HepG2 (cell line): ENCODE data around the gene MSL2. TPM values are rescaled to one million over a fixed set of nuclear protein-coding genes. Genes with fewer than 3 reads are reported as not detected.
A peak's percentile ranks its signal among the peaks of the same experiment; 100 is the strongest.

Source experiments
- AHDC1 ChIP-seq: sonication (generic); formaldehyde crosslinking; IDR thresholded peaks from 2 replicates; pipeline ENCODE4 v1.5.1; 2020; ENCODE audit warnings: mild to moderate bottlenecking, missing genetic modification reagents, borderline replicate concordance
- ARID3A ChIP-seq: IDR thresholded peaks from 2 replicates; pipeline ENCODE4 v1.6.1; 2012; ENCODE audit warnings: low read depth, low read length, improper control_type of control experiment
- CTCF ChIP-seq: sonication (generic); formaldehyde crosslinking; IDR thresholded peaks from 2 replicates; pipeline ENCODE4 v1.5.0; 2020; ENCODE audit warnings: mild to moderate bottlenecking, missing genetic modification reagents, moderate library complexity
- DPF2 ChIP-seq: sonication (generic); formaldehyde crosslinking; IDR thresholded peaks from 2 replicates; pipeline ENCODE4 v1.4.0; 2020; ENCODE audit warnings: mild to moderate bottlenecking, low read depth, missing genetic modification reagents, borderline replicate concordance
- FOXA3 ChIP-seq: IDR thresholded peaks from 2 replicates; pipeline ENCODE4 v1.6.1; 2016; ENCODE audit warnings: missing genetic modification reagents, missing compliant biosample characterization
- FOXO1 ChIP-seq: sonication (generic); formaldehyde crosslinking; IDR thresholded peaks from 2 replicates; pipeline ENCODE4 v1.4.0; 2020; ENCODE audit warnings: missing genetic modification reagents
- MAX ChIP-seq: IDR thresholded peaks from 2 replicates; pipeline ENCODE4 v1.6.1; 2012; ENCODE audit warnings: inconsistent platforms
- NCOA5 ChIP-seq: sonication (generic); formaldehyde crosslinking; IDR thresholded peaks from 2 replicates; pipeline ENCODE4 v1.4.0; 2020; ENCODE audit warnings: missing genetic modification reagents
- PATZ1 ChIP-seq: sonication (generic); formaldehyde crosslinking; IDR thresholded peaks from 2 replicates; pipeline ENCODE4 v1.4.0; 2020; ENCODE audit warnings: missing genetic modification reagents
- SALL1 ChIP-seq: sonication (generic); formaldehyde crosslinking; IDR thresholded peaks from 2 replicates; pipeline ENCODE4 v1.8.0; 2022; ENCODE audit warnings: mild to moderate bottlenecking, missing genetic modification reagents
- ZNF362 ChIP-seq: sonication (generic); formaldehyde crosslinking; IDR thresholded peaks from 2 replicates; pipeline ENCODE4 v1.4.0; 2020; ENCODE audit warnings: missing genetic modification reagents, mild to moderate bottlenecking, borderline replicate concordance
- ZNF883 ChIP-seq: sonication (generic); formaldehyde crosslinking; IDR thresholded peaks from 2 replicates; pipeline ENCODE4 v1.5.1; 2020; ENCODE audit warnings: mild to moderate bottlenecking, missing genetic modification reagents; ENCODE audit errors: not compliant biosample characterization
- polyA plus RNA-seq, 8 experiments: library from polyadenylated mRNA; depleted of rRNA in 3 of 8; stranded (reverse) in 7 of 8; unstranded in 1 of 8; fragments of >200 nt; fragmentation: Illumina TruSeq in 4 of 8; extraction: Trizol in 4 of 8; gene quantifications; 2 replicates each; pipeline versions ENCODE4 v1.2.1 to v1.2.3, GENCODE V29; 2011 to 2016; ENCODE audit warnings: low read depth in 4 of 8, missing spikeins in 1 of 8, mixed read lengths in 1 of 8; ENCODE audit not compliant: insufficient read depth in 1 of 8
- total RNA-seq, 5 experiments: library from RNA; depleted of rRNA; stranded (reverse); fragments of >200 nt; fragmentation: Illumina TruSeq; extraction: Trizol; gene quantifications; 2 replicates each; pipeline ENCODE4 v1.2.3, GENCODE V29; 2016; ENCODE audit warnings: low read depth in 1 of 5

Gene MSL2
- total and polyA plus RNA-seq, 2 of the 13 experiments (the other 11 are each of a cell fraction or from before 2014, with no cell fraction given): 6.9 to 11.7 TPM

GRCh38 chr3:136237961-136238649 lies 42.0 kb upstream of the MSL2 start (continued):
- peak; percentile 65 for TF ChIP-seq ARID3A
- 0 out of 2 replicates have a peak, but pooled peaks have one; percentile 8 for TF ChIP-seq DPF2 (CRISPR knock-in tag)
- TF ChIP-seq CTCF (CRISPR knock-in tag): 0 out of 2 replicates have a peak, but pooled peaks have one; percentile 15
- TF ChIP-seq FOXA3: peak; percentile 76
- TF ChIP-seq NCOA5 (CRISPR knock-in tag): no peak
- peak; percentile 11; the same call in 1 of the 2 replicates for TF ChIP-seq ZNF362 (CRISPR knock-in tag)
- TF ChIP-seq FOXO1 (CRISPR knock-in tag): peak; percentile 34; the same call in 1 of the 2 replicates
- TF ChIP-seq AHDC1 (CRISPR knock-in tag): peak; percentile 66; the same call in 1 of the 2 replicates
- TF ChIP-seq MAX: 0 out of 2 replicates have a peak, but pooled peaks have one; percentile 17
- TF ChIP-seq ZNF883 (CRISPR knock-in tag): no peak
- peak; percentile 31; the same call in 1 of the 2 replicates for TF ChIP-seq PATZ1
- peak; percentile 30; the same call in 1 of the 2 replicates for TF ChIP-seq SALL1 (CRISPR knock-in tag)
